Lower leg skin (tissue), 4 donors: ENCODE results near the gene SCLT1. TPM values are rescaled to one million over a fixed set of nuclear protein-coding genes. Genes with fewer than 3 reads are reported as not detected.

Source experiments
- DNase-seq, 2 donors: peaks; one replicate each; pipeline ENCODE4 v3.0.0-alpha.2; 2019; ENCODE audit warnings: low spot score in 2 of 2
- H3K4me3 ChIP-seq: fragments of 200-600 bp; sonication (generic); 2 replicates; pipeline ENCODE4 v1.5.1; 2017; ENCODE audit warnings: mild to moderate bottlenecking, low read depth; ENCODE audit not compliant: poor library complexity, severe bottlenecking
- CTCF ChIP-seq, 3 donors: fragments of 450-650 bp; IDR thresholded peaks; one replicate each; pipeline ENCODE4 v1.5.1; 2016; ENCODE audit warnings: antibody characterized with exemption in 3 of 3, mild to moderate bottlenecking in 3 of 3, moderate library complexity in 2 of 3
- POLR2A ChIP-seq, 2 donors: fragments of 450-650 bp; IDR thresholded peaks; one replicate each; pipeline ENCODE4 v1.6.1; 2016 to 2017; ENCODE audit warnings: antibody characterized with exemption in 2 of 2, mild to moderate bottlenecking in 1 of 2, moderate library complexity in 1 of 2
- WGBS, 2 donors: methylation state at CpG; one replicate each; pipeline ENCODE4 v1.1.5; 2018; 5-methylcytosine and 5-hydroxymethylcytosine counted together
- intact Hi-C: fragments of 100-400 bp; cut with DNase I; formaldehyde crosslinking; loops from one replicate; pipeline ENCODE4 v1.15.0; 2023; ENCODE audit warnings: low total_unique reads
- total RNA-seq, 4 donors: library from RNA; depleted of rRNA; stranded (reverse); fragments of >200 nt; gene quantifications; one replicate each; pipeline ENCODE4 v1.1.0, GENCODE V29; 2016

Gene SCLT1
- total RNA-seq, 4 donors from 2014 or later: 4.4 to 8.6 (median 6.8) TPM

- 74 to 90% methylated on average over 1 of the region's 1 CpG for WGBS, 2 donors
- no peak for TF ChIP-seq CTCF (IDR thresholded peaks at IDR 0.05)
- no peak for TF ChIP-seq POLR2A (IDR thresholded peaks at IDR 0.05)
- no peak for DNase-seq
- intact Hi-C loops: no loop called here
- no peak overlapping the region for H3K4me3 ChIP-seq
Measured at GRCh38 chr4:128913228-128913627, 180.1 kb downstream of the SCLT1 start.

GRCh38 chr4:128908735-128909134 is 184.6 kb downstream of the SCLT1 start:
- WGBS, 2 donors: 79 to 86% methylated on average over 5 of the region's 5 CpGs
- H3K4me3 ChIP-seq: no peak overlapping the region
- DNase-seq: no peak
- intact Hi-C loops: no loop called here
- TF ChIP-seq CTCF (IDR thresholded peaks at IDR 0.05) (no peak), POLR2A (IDR thresholded peaks at IDR 0.05) (no peak)

DNA sequence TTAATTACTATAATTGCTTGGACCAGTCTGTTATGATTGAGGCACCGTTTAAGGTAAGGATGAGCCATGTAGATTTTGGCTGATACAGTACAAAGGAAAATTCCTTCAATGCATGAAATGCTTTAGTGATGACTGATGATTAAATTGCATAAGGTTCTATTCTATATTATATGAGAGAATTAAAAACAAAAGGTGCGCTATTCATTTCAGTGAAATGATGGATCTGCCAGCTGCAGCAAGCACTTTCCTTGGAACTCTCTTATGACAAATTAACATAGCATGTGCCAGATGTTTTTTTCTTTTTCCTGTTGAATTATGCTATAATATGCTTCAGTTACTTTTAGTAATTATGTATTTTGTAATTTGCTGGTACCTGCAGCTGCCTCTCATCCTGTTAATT is 185.4 kb downstream of the SCLT1 start:
- H3K4me3 ChIP-seq: no peak overlapping the region
- WGBS, 2 donors: 68 to 71% methylated on average over 2 of the region's 2 CpGs
- intact Hi-C loops: no loop called here
- DNase-seq: no peak
- TF ChIP-seq CTCF (IDR thresholded peaks at IDR 0.05) (no peak), POLR2A (IDR thresholded peaks at IDR 0.05) (no peak)

- intact Hi-C loops: no loop called here
- 67 to 68% methylated on average over 1 of the region's 1 CpG for whole genome bisulfite sequencing, 2 donors
- DNase-seq: no peak
- TF ChIP-seq POLR2A (IDR thresholded peaks at IDR 0.05) (no peak), CTCF (IDR thresholded peaks at IDR 0.05) (no peak)
- H3K4me3 ChIP-seq: no peak overlapping the region
Measured at GRCh38 chr4:128906581-128906980, 186.8 kb downstream of the SCLT1 start.

DNA sequence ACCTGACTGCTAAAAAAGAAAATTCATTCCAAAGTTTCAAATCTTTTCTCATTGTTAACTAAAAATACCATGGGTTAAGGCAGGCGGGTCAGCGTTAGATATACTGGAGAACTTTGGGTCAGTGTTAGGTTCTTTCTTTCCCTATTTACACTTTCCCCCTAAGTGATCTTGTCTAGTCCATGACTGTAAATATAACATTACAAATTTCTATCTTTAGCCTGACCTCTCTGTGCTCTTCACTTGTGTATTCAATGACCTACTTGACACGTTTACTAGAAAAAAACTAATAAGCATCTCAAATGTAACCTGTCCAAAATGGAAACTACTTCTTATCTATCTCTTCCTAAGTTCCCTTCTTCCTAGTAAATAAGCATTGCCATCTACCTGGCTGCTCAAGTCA is 188.5 kb downstream of the SCLT1 start:
- TF ChIP-seq CTCF (IDR thresholded peaks at IDR 0.05): no peak
- no peak for TF ChIP-seq POLR2A (IDR thresholded peaks at IDR 0.05)
- intact Hi-C loops: no loop called here
- no peak for DNase-seq
- H3K4me3 ChIP-seq: no peak overlapping the region
- 90 to 93% methylated on average over 3 of the region's 3 CpGs for WGBS, 2 donors

DNA sequence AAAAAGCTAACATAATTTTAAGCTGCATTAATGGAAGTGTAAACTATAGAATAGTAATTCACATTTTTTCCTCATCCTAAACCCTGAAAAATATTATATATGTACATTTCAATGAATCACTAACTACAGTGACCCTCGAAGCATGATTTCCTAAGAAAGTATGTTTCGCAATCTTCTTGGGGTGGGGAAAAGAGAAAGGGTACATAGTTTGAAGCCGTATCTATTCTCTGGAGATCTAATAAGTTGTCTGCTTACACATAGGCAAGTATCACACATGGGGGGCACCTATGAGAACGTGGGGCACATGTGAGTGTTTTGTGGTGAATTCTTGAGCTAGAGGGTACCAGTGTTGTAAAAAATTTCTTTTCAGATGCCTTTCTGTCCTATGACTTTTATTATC is 212.7 kb downstream of the SCLT1 start:
- H3K4me3 ChIP-seq: no peak overlapping the region
- no peak for DNase-seq
- intact Hi-C loops: no loop called here
- WGBS, 2 donors: 88 to 89% methylated on average over 4 of the region's 4 CpGs
- no peak for TF ChIP-seq POLR2A (IDR thresholded peaks at IDR 0.05)
- TF ChIP-seq CTCF (IDR thresholded peaks at IDR 0.05): no peak
